G401 (cell line): ENCODE measurements around the gene TNFAIP8. TPM values are rescaled to one million over a fixed set of nuclear protein-coding genes. Genes with fewer than 3 reads are reported as not detected.
"Not testable (repeated sequence)": the region's sequence is repeated elsewhere in the genome, so short reads cannot be mapped to it uniquely, and the experiment has no call there.

Source experiments
- DNase-seq: peaks from one replicate; pipeline ENCODE4 v3.0.0-alpha.2; 2015; ENCODE audit warnings: low spot score
- in situ Hi-C: cut with HindIII; loops from 2 replicates; pipeline ENCODE4 v1.10.0; 2016; ENCODE audit warnings: low sequenced_read_pairs, mixed read lengths
- total RNA-seq: library from RNA; depleted of rRNA; stranded (reverse); fragments of >200 nt; shearing (Covaris generic); gene quantifications from 2 replicates; pipeline ENCODE4 v1.2.3, GENCODE V29; 2014

The TNFAIP8 gene
- total RNA-seq, 1 experiment from 2014 or later = 39.4 TPM

DNA sequence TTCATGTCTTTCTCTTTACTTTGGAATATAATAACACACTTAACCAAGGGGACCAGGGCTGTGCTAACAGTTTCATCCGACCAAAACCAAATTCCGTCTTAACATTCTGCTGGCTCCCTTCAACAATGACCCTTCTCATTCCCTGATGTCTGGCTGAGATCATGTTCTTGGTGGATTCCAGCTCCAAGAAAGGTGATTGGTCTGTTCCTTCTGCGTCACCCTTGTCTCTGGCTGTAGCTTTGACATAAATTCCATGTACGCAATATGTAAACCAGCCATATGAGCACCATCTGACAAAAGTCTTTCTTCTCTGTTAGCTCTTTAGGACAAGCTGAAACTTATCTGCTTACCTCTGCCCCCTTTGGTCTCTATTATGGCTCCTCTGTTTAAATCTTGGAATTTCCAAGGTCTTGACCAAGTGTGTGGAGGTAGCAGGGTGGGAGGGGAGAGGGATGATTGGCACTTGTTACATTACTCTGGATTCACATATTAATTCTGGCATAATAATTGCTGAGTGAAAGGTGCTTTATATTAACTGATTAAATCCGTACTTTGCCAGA lies 50.8 kb downstream of the TNFAIP8 start:
- in situ Hi-C loops = loop anchor here (25.0 kb wide), 1 partner anchor 419 kb away; the partner anchor contains the start of gene DTWD2
- DNase-seq = no peak

DNA sequence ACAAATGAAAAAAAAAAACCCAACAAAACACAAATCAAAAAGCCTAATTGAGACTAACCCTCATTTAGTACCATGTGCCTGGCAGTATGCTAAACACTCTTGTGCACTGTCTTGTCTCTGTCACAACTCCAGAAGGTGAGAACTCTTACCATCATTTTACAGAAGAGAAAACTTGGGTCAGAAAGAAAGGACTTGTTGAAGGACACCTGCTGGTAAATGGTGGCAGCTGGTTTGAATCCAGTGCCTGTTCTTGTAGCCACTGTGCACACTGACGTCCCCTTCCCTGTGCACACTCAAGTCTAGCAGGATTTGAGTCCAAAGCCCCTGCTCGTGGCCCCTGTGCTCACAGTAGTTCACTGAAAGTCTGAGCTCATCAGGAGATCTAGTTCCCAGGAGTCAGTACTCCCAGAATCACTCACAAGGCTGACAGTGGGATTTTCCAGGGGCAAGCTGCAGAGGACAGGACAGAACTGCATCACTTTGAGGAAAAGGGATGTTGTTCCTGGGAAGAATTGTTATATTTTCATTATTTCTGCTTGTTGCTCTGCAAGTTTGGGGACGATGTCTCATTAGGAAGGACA lies 53.5 kb downstream of the TNFAIP8 start:
- in situ Hi-C loops = loop anchor here (25.0 kb wide), 1 partner anchor 422 kb away; the partner anchor contains the start of gene DTWD2
- no peak for DNase-seq

DNA sequence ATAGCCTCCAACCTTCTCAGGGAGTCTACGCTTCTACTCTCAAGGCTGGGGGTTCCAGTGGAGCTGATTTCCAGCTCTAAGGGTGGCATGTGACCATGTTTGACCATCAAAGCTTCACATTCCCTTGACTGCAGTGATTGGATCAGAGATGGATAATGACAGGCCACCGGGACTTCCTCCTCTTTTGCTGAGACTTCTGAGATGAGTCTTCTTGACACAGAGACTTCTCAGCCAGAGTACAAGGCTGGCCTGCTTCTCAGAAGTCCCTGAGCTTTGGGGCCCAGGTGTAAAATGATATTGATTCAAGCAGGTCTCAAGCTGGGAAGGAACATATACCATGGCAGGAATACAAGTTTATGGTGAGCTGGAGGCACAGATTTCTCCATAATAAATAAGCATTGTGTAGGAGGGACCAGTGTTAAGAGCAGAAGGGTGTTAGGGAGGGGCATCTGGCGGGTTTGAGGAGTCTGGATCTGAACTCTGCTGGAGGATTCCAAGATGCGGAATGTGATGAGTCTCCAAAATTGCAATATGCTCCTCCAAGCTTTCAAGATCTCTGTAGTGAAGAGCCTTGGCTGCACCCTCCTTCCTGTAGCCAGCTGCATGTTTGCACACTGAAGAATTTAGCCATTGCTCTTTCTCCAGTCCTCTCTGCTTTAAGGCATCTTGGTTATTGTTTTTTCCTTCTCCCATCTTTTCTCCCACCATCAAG lies 54.8 kb downstream of the TNFAIP8 start:
- in situ Hi-C loops = loop anchor here (25.0 kb wide), 1 partner anchor 423 kb away; the partner anchor contains the start of gene DTWD2
- DNase-seq = no peak

DNA sequence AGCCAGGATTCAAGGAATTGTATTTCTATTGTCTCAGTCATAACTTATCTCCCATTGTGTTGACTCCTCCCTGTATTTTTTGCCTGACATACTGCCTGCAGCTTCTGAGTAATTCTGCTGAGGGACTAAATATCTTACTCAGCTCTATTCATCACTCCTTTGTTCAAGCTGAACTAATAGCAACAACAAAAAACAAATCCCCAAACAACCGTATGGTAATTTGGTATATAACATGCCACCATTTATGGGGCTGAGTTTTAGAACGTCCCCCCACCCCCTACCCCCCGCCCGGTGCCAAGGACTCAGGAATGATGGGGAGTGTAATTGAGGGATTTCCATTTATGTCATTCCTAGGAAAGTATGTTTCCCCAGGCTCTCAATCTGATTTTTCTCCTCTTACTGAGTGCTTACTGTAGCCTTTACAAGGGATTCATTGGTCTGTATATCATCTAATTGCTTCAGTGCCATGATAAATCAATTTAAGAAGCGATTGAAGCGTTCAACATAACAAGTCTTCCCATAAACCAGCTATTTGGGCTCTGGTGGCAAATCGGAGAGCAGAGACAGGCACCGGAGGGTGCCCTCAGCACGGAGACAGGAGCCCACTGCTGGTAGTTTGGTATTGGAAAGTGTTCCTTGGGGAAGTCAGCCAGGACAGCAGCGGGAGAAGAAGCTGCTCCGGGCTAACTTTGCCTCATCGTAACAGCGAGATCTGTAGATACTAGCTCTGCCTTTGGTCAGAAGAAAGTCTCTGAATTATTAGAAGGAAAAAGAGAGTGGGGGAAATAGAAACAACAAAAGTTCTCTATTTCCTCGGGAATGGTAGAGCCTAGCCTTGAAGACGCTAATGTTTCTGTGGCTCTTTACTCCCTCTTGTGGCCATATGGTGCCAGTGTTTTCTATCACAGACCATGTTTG lies 55.8 kb downstream of the TNFAIP8 start:
- in situ Hi-C loops = loop anchor here (25.0 kb wide), 1 partner anchor 424 kb away; the partner anchor contains the start of gene DTWD2
- DNase-seq = peak; percentile 83

DNA sequence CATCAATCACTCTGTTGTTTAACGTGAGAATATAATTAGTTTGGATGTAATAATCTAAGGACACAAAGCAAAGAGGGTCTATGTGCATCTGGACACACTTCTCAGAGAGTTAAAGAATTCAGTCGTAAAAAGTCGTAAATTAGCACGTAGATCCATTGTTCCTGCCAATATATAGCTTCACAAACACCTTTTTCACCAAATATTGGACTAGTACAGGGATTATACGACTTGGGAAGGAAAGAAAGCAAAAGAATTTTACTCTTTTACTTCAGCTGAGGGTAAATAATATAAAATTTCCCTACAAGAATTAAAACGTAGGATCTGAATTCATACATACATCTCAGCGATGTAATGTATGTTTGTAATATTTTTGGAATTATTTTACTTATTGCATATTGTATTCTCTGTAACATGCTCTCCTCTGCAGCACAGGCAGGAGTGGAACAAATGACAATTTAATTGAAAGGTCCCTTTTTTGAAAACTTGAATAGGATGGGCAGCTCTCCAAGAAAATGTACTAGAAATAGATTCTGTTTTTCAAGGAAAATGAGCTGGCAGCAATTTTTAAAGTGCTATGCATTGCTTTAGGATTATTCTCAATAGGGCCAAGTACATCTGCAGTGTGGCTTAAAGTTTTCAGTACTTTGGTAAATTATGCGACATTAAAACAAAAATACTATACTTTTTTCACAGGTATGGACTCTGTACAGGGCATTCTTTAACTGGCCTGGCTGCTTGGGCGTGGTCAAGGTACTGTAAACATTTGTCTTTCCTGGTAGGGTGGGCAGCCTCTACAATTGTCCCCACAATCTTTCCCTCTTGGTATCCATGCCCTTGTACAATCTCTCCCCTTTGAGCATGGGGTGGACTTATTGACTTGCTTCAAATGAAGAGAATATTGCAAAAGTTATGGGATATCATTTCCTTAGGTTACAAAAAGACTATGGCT lies 56.7 kb downstream of the TNFAIP8 start:
- in situ Hi-C loops = loop anchor here (25.0 kb wide), 1 partner anchor 425 kb away; the partner anchor contains the start of gene DTWD2
- no peak for DNase-seq

DNA sequence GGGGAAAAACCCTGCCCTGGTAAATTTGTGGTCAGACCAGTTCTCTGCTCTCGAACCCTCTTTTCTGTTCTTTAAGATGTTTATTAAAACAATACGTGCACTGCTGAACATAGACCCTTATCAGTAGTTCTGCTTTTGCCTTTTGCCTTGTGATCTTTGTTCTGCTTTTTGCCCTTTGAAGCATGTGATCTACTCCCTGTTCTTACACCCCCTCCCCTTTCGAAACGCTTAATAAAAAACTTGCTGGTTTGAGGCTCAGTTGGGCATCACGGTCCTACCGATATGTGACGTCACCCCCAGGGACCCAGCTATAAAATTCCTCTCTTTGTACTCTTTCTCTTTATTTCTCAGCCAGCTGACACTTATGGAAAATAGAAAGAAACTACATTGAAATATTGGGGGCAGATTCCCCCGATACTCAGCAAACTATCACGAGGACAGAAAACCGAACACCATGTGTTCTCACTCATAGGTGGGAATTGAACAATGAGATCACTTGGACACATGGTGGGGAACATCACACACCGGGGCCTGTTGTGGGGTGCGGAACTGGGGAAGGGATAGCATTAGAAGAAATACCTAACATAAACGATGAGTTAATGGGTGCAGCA lies 58.4 kb downstream of the TNFAIP8 start:
- not testable (repeated sequence) for DNase-seq
- in situ Hi-C loops = loop anchor here (25.0 kb wide), 1 partner anchor 427 kb away; the partner anchor contains the start of gene DTWD2

DNA sequence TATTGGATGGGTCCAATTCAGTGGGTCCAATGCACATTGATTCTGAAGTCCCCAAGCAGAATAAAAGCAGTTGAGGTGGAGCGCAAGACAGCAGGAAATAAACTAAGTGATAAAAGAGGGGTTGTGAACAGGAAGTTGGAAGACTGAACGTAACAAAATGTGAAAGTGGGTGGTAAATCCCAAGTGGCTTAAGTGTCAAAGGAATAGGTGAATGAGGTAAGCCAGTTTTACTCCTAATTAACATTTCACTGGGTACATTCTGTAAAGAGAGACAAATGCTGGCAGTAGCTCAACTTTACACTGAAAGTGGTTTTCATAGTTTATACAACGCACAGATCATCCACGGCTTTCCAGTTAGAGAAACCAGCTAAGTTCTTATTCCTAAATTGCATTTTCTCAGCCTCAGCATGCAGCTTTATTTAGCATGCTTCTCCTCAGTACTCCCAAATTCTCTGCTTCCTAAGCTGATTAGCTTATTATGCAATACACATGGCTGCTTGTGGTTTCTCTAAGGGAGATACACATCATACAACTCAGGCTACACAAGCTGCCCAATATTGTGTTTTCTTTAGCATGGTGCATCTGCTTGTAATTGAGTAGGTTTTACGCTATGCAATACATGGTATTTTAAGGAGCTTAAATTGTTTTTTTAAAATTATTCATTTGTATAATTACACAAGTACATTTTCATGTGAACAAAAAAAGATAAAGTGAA lies 62.2 kb downstream of the TNFAIP8 start:
- no peak for DNase-seq
- in situ Hi-C loops = loop anchor here (25.0 kb wide), 1 partner anchor 431 kb away; the partner anchor contains the start of gene DTWD2

DNA sequence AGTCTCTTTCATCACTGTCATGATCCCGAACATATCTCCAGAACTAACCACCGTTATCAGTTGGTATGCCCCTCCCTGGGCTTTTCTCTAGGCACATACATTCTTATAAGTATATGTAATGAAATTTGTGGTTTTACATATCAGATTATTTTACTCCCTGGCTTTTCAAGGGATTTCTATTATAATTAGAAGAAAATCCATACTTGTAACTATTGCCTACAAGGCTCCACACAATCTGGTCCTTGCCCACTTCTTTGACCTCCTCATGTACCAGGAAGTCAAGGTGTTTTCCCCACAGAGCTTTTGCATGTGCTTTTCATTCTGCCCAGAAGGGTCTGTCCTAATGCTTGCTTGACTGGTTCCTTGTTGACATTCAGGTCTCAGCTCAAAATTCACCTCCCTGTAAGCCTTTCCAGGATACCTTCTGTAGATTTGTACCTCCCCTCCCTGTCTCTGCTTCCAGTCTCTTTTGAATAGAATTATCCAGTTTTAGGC lies 62.8 kb downstream of the TNFAIP8 start:
- in situ Hi-C loops = loop anchor here (25.0 kb wide), 1 partner anchor 431 kb away; the partner anchor contains the start of gene DTWD2
- DNase-seq = no peak

DNA sequence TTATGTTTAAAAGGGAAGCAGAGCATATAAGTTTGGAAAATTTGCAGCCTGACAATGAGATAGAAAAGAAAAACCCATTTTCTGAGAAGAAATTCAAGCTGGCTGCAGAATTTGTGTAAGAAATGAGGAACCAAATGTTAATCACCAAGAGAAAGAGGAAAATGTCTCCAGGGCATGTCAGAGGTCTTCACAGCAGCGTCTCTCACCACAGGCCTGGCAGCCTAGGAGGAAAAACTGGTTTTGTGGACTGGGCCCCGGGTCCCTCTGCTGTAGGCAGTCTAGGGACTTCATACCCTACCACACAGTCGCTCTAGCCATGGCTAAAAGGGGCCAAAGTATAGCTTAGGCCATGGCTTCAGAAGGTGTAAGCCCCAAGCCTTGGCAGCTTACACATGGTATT lies 64.3 kb downstream of the TNFAIP8 start:
- DNase-seq = no peak
- in situ Hi-C loops = loop anchor here (25.0 kb wide), 1 partner anchor 433 kb away; the partner anchor contains the start of gene DTWD2

DNA sequence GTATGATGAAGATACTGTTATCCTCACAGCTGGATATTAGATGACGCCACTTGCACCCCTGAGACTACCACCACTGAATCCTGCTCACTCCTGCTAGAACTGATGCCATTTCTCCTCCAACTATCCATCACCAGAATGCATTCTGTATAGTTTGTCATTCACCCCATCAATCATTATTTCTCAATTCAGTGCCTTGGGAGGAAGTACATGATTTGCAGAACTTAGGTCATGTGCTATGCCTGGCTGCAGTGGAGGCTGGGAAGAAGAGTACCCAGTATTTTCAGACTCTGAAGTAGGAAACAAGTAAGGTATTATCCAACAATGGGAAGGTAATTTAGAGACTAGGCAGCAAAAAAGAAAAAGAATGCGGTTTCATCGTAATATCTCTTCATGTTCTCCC lies 70.2 kb downstream of the TNFAIP8 start:
- in situ Hi-C loops = no loop called here
- no peak for DNase-seq

DNA sequence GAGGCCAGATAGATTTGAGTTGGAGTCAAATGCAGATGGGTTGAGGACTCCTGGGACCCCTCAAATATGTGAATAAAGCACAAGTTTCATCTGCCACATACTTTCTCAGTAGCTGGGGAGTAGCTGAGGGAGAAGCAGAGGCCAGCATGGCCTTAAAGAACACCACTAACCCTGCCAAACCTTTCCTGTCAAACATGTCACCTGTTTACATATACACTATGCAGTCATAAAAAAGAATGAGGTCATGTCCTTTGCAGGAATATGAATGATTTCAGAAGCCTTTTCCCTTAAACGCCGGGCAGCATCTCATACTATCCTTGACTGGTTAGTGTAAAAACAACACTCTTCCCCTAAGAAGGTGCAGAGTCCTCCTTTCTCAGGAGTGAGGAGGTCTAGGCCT lies 71.2 kb downstream of the TNFAIP8 start:
- in situ Hi-C loops = no loop called here
- DNase-seq = no peak

DNA sequence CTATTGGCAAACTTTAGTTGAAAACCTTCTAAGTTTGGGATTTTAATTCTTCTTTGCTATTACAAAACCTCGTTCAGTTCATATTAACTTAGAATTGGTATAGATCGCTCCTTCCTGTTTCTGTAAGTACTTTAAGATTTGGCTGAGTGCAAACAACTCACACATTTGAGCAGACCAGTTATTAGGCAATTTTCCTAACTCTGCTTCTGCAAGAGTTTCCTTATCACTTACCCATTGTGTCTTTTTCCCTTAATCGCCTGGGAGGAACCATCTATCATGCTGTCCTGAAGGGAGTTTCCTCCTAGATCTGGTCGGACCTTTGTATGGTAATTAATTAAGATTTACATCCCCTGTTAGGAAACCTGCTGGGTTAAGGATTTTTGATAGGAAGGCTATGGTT lies 71.8 kb downstream of the TNFAIP8 start:
- DNase-seq, in situ Hi-C loops: not testable (repeated sequence)

DNA sequence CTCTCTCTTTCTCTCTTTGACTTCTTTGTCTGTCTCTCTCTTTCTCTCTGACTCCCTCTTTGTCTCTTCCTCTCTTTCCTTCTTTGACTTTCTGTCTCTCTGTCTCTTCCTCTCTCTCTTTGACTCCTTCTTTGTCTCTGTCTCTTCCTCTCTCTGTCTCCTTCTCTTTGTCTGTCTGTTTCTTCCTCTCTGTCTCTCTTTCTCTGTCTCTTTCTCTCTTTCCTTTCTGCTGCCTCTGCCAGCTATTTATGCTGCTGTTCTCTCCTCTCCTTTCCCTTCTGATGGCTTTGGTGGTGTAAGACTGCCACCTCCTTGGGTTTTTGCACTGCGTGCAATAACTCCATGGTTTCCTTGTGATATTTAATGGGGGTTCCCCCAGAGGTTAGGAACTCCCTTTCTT lies 72.3 kb downstream of the TNFAIP8 start:
- DNase-seq, in situ Hi-C loops: not testable (repeated sequence)

DNA sequence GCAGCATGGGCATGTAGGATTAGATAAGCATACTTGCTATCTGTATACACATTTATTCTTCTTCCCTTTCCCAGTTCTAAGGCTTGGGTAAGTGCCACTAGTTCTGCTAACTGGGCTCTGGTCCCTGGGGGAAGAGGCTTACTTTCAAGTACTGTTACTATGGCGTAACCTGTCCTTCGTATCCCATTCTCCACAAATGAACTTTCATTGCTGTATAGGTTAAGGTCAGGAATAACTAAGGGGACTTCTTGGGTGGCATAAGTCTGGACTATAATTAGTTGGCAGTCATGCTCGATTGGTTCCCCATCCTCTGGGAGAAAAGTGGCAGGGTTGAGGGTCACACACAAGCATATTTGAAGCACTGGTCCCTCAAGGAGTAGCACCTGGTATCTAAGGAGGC lies 72.8 kb downstream of the TNFAIP8 start:
- in situ Hi-C loops, DNase-seq: not testable (repeated sequence)

DNA sequence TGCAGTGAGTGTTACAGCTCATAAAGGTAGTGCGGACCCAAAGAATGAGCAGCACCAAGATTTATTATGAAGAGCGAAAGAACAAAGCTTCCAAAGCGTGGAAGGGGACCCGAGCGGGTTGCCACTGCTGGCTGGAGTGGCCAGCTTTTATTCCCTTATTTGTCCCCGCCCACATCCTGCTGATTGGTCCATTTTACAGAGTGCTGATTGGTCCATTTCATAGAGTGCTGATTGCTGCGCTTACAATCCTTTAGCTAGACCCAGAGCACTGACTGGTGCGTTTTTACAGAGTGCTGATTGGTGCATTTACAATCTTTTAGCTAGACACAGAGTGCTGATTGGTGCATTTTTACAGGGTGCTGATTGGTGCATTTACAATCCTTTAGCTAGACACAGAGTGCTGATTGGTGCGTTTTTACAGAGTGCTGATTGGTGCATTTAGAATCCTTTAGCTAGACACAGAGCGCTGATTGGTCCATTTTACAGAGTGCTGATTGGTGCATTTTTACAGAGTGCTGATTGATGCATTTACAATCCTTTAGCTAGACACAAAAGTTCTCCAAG lies 76.9 kb downstream of the TNFAIP8 start:
- in situ Hi-C loops, DNase-seq: not testable (repeated sequence)

DNA sequence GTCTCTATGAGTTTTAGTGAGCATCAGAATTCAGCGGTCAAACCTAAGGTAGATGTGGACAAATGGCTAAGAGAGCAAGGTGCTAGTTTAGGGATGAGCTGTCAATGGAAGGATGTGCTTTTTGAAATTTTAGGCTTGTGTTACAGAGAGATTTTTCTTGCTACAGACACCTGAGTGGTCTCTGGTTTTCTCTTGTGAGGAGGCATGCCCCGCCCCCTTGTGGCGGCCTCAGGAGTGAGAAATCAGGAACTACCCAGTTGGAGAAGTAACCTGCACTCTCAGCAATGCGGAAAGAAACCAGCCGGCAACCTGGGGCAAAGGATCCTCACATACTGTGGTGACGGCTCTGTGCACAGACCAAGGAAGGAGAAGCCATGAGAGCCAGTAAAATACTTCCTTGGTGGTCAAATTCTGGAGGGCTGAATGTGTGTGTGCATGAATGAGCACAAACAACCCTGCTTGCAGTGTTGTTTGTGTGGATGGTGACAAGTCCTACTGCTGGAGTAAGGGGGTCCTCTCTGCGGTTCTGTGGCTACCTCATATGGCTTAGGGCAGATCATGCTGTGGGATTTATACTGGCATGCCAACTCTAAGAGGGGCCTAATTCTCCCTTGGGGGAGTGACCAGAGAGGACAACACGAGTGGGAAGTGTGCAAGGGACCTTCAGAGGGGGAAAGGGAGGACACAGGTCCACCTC lies 79.8 kb downstream of the TNFAIP8 start:
- peak; percentile 9 for DNase-seq
- in situ Hi-C loops = no loop called here
